ENCODE results near the gene UTP20. TPM values are rescaled to one million over a fixed set of nuclear protein-coding genes. Genes with fewer than 3 reads are reported as not detected.

Gene UTP20
- total and polyA plus RNA-seq, 2 of the 4 experiments (the other 2 are of a cell fraction): 6.8 to 22.0 TPM

GRCh38 chr12:101235686-101236085 is 44.2 kb upstream of the UTP20 start:
- H4K91ac ChIP-seq (ENCODE audit: insufficient read depth, low read depth, low read length): no peak overlapping the region
- H3K27me3 ChIP-seq (ENCODE audit: control insufficient read depth, insufficient read depth, low read length): no peaks in the 10 kb centered on the region
- H4K20me1 ChIP-seq (ENCODE audit: insufficient read depth, low read length): no peaks in the 10 kb centered on the region
- H2AFZ ChIP-seq (replicated peaks; ENCODE audit: low read length, poor library complexity): no peak overlapping the region
- no peak overlapping the region for H4K8ac ChIP-seq (ENCODE audit: low read depth in 2 of 2, low read length in 2 of 2)
- ChIA-PET CTCF (no interaction called here), POLR2A (ENCODE audit: unreplicated experiment) (no interaction called here)
- H3K4ac ChIP-seq (ENCODE audit: low read depth, low read length): no peak overlapping the region
- H2AK9ac ChIP-seq (replicated peaks; ENCODE audit: low read depth, low read length, poor library complexity): no peak overlapping the region
- H3K56ac ChIP-seq (ENCODE audit: extremely low read depth, insufficient read depth, low read length): no peak overlapping the region
- no peak overlapping the region for H4K5ac ChIP-seq (ENCODE audit: low read depth, low read length)
- H2BK15ac ChIP-seq (ENCODE audit: low read depth, low read length): no peak overlapping the region
- no peaks in the 10 kb centered on the region for H3K9me1 ChIP-seq (ENCODE audit: insufficient read depth, low read length)
- ATAC-seq (ENCODE audit: low read depth) (no peak), DNase-seq (no peak)
- H3K9me3 ChIP-seq (ENCODE audit: control insufficient read depth, insufficient read depth, low read length): peaks cover 3% of the 10 kb centered on the region; the same call in 1 of the 2 replicates
- no peak overlapping the region for H3K4me2 ChIP-seq (ENCODE audit: low read depth, low read length)
- no peak overlapping the region for H3K14ac ChIP-seq (replicated peaks; ENCODE audit: low read depth, low read length)
- H3K23ac ChIP-seq (ENCODE audit: low read depth, low read length): no peak overlapping the region
- BruUV-seq (replicated peaks): no TSS peak
- H3K27ac ChIP-seq (ENCODE audit: insufficient read depth, low read length): no peak overlapping the region
- dilution Hi-C loops (cut with HindIII; ENCODE audit: low sequenced_read_pairs, unreplicated experiment): no loop called here
- TF ChIP-seq FOS (IDR thresholded peaks at IDR 0.05; ENCODE audit: low read depth, low read length) (no peak), RAD21 (IDR thresholded peaks at IDR 0.05; ENCODE audit: low read length) (no peak), MXI1 (IDR thresholded peaks at IDR 0.05; ENCODE audit: borderline replicate concordance, low read depth, low read length) (no peak), MAFK (IDR thresholded peaks at IDR 0.05; ENCODE audit: low read depth, low read length) (no peak), MAZ (IDR thresholded peaks at IDR 0.05; ENCODE audit: borderline replicate concordance, low read depth, low read length) (no peak), BHLHE40 (IDR thresholded peaks at IDR 0.05; ENCODE audit: low read depth, low read length) (no peak), USF2 (IDR thresholded peaks at IDR 0.05; ENCODE audit: low read depth, low read length) (no peak), RCOR1 (IDR thresholded peaks at IDR 0.05; ENCODE audit: insufficient replicate concordance, low read length) (no peak), ELK1 (IDR thresholded peaks at IDR 0.05; ENCODE audit: borderline replicate concordance, low read depth, low read length) (no peak), CTCF (conservative IDR thresholded peaks at IDR 0.05; ENCODE audit: low read depth, low read length) (no peak)
- no peaks in the 10 kb centered on the region for H3K4me1 ChIP-seq (ENCODE audit: control insufficient read depth, insufficient read depth, low read length)
- no peak overlapping the region for H3K4me3 ChIP-seq (ENCODE audit: insufficient read depth, low read depth, low read length)
- H2BK20ac ChIP-seq (ENCODE audit: low read depth, low read length): no peak overlapping the region
- H3K9ac ChIP-seq (ENCODE audit: low read depth, low read length): no peak overlapping the region
- no CpG with 5 or more reads among the region's 2 CpGs for whole genome bisulfite sequencing, 2 experiments (ENCODE audit: extremely low coverage in 2 of 2, insufficient read length in 1 of 2)
- H2BK120ac ChIP-seq (ENCODE audit: low read depth, low read length): no peak overlapping the region
- H2BK5ac ChIP-seq (ENCODE audit: low read depth, low read length, poor library complexity, severe bottlenecking): no peak overlapping the region
- no peaks in the 10 kb centered on the region for H3K36me3 ChIP-seq (ENCODE audit: control insufficient read depth, insufficient read depth, low read length)
- H3K18ac ChIP-seq (ENCODE audit: low read depth, low read length): no peak overlapping the region
- no peaks in the 10 kb centered on the region for H3K79me1 ChIP-seq (ENCODE audit: low read depth in 1 of 2, low read length in 2 of 2)
- intact Hi-C loops (cut with micrococcal nuclease): no loop called here
- in situ Hi-C loops (cut with MboI; ENCODE audit: low sequenced_read_pairs): no loop called here
- H2AK5ac ChIP-seq (ENCODE audit: low read depth, low read length): no peak overlapping the region

All from IMR-90 (cell line).